Measurements from ENCODE around the gene C17orf58.
A peak's percentile ranks its signal among the peaks of the same experiment; 100 is the strongest.
"Not testable (repeated sequence)": the region's sequence is repeated elsewhere in the genome, so short reads cannot be mapped to it uniquely, and the experiment has no call there.

C17orf58 gene

DNA sequence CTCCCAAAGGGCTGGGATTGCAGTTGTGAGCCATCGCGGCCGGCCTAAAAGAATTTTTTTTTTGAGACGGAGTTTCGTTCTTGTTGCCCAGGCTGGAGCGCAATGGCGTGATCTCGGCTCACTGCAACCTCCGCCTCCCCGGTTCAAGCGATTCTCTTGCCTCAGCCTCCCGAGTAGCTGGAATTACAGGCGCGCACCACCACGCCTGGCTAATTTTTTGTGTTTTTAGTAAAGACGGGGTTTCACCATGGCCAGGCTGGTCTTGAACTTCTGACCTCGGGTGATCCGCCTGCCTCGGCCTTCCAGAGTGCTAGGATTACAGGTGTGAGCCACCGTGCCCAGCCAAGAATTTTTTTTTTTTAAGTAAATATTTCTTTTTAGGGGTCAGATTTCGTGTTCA is 22.2 kb upstream of the C17orf58 start:
- not testable (repeated sequence) for ATAC-seq, DNase-seq, H3K9me3 Mint-ChIP-seq, H3K27ac Mint-ChIP-seq, H3K4me3 Mint-ChIP-seq, H3K27me3 Mint-ChIP-seq
- H3K4me1 Mint-ChIP-seq = peaks cover 17% of the 10 kb centered on the region

DNA sequence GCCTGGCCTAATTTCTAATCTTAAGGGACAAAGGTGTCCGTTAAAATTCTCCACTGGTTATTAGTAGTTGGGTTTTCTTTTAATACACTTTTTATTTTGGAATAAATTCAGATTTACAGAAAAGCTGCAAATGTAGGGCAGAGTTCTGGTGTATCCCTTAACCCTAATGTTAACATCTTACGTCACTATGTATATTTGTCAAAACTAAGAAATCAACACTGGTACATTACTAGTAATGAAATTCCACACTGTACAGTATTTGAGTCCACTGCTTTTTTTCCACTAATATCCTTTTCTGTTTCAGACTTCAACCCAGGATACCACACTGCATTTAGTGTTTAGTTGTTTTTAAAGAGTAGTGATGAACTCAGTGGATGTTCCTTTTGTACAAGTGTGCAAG is 20.6 kb upstream of the C17orf58 start:
- Mint-ChIP-seq H3K27ac (no peak overlapping the region), H3K9me3 (no peaks in the 10 kb centered on the region), H3K4me1 (peaks cover 17% of the 10 kb centered on the region), H3K27me3 (no peaks in the 10 kb centered on the region), H3K4me3 (no peak overlapping the region)
- no peak for ATAC-seq
- DNase-seq = no peak

GRCh38 chr17:68015081-68015723 is 18.9 kb upstream of the C17orf58 start:
- DNase-seq (no peak), ATAC-seq (no peak)
- Mint-ChIP-seq H3K27ac (no peak overlapping the region), H3K4me3 (no peak overlapping the region), H3K9me3 (no peaks in the 10 kb centered on the region), H3K27me3 (no peaks in the 10 kb centered on the region), H3K4me1 (peaks cover 19% of the 10 kb centered on the region)

- Mint-ChIP-seq H3K4me1 (peaks cover 10% of the 10 kb centered on the region), H3K27ac (peak overlapping the region in 1 of 2 donors; percentile 60), H3K4me3 (no peak overlapping the region), H3K9me3 (no peaks in the 10 kb centered on the region), H3K27me3 (no peaks in the 10 kb centered on the region)
- ATAC-seq (no peak), DNase-seq (no peak)
These were observed 17.1 kb upstream of the C17orf58 start for GRCh38 chr17:68013385-68013784.

- peak overlapping the region; percentile 76 to 79 for H3K4me3 Mint-ChIP-seq
- H3K27ac Mint-ChIP-seq = peak overlapping the region in 1 of 2 donors; percentile 13
- H3K9me3 Mint-ChIP-seq = no peaks in the 10 kb centered on the region
- DNase-seq (peak; percentile 64 to 65), ATAC-seq (peak; percentile 88)
- H3K4me1 Mint-ChIP-seq = peaks cover 10% of the 10 kb centered on the region
- no peaks in the 10 kb centered on the region for H3K27me3 Mint-ChIP-seq
These were observed 15.0 kb upstream of the C17orf58 start for GRCh38 chr17:68011199-68011665.

DNA sequence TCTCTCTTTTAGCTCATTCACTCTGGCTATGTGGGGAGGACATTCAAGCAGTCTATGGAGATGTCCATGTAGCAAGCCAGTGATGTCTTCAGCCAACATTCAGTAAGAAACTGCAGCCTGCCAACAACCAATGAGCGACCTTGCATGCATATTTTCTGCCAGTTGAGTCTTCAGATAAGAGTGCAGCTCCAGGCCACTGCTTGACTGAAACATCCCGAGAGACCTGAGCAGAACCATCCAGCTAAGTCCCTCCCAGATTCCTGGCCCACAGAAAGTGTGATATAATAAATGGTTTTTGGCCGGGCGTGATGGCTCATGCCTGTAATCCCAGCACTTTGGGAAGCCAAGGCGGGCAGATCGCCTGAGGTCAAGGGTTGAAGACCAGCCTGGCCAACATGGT is 10.5 kb upstream of the C17orf58 start:
- H3K9me3 Mint-ChIP-seq = no peaks in the 10 kb centered on the region
- DNase-seq = no peak
- H3K27ac Mint-ChIP-seq = peak overlapping the region in 1 of 2 donors; percentile 12

GRCh38 chr17:68004201-68004600 is 7.9 kb upstream of the C17orf58 start:
- Mint-ChIP-seq H3K27me3 (peaks cover under 1% of the 10 kb centered on the region), H3K4me3 (no peak overlapping the region), H3K27ac (no peak overlapping the region), H3K9me3 (no peaks in the 10 kb centered on the region), H3K4me1 (no peaks in the 10 kb centered on the region)
- ATAC-seq = no peak
- DNase-seq = no peak

More for the DNA sequence above, 10.5 kb upstream of the C17orf58 start:
- H3K4me1 Mint-ChIP-seq = peaks cover 10% of the 10 kb centered on the region
- ATAC-seq = no peak
- no peak overlapping the region for H3K4me3 Mint-ChIP-seq
- no peaks in the 10 kb centered on the region for H3K27me3 Mint-ChIP-seq

DNA sequence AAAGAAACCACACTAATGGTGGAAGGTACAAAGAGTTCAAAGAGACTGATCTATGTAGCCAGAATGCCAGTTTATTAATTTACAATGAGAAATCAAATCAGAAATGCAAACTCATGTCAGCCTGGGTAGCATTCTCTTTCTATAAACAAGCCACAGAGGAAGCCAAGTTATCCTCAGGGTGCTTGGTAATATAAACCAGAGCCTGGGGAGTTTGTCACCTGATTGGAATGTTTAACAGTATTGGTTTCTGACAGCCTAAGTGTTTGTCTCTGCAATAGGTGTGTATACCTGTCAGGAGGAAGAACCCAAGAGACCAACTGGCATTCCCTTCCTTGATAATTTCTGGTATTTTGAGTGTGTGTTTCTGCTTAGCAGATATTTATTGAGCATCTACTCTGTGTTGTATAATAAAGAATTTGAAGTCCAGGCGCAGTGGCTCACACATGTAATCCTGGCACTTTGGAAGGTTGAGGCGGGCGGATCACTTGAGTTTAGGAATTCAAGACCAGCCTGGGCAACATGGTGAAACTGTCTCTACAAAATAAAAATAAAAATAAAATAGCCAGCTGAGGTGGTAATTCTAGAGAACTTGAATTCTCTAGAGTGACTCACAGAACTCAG is 3.1 kb upstream of the C17orf58 start:
- no peak for ATAC-seq
- Mint-ChIP-seq H3K27me3 (peaks cover 44% of the 10 kb centered on the region), H3K27ac (no peak overlapping the region), H3K4me3 (no peak overlapping the region), H3K4me1 (peaks cover 23% of the 10 kb centered on the region), H3K9me3 (no peaks in the 10 kb centered on the region)
- DNase-seq = no peak

- no peaks in the 10 kb centered on the region for H3K9me3 Mint-ChIP-seq
- ATAC-seq (no peak), DNase-seq (no peak)
- peaks cover 30% of the 10 kb centered on the region for H3K4me1 Mint-ChIP-seq
- no peak overlapping the region for H3K4me3 Mint-ChIP-seq
- no peak overlapping the region for H3K27ac Mint-ChIP-seq
- H3K27me3 Mint-ChIP-seq = peaks cover 44% of the 10 kb centered on the region
These were observed 2.2 kb upstream of the C17orf58 start for GRCh38 chr17:67998466-67998865.

DNA sequence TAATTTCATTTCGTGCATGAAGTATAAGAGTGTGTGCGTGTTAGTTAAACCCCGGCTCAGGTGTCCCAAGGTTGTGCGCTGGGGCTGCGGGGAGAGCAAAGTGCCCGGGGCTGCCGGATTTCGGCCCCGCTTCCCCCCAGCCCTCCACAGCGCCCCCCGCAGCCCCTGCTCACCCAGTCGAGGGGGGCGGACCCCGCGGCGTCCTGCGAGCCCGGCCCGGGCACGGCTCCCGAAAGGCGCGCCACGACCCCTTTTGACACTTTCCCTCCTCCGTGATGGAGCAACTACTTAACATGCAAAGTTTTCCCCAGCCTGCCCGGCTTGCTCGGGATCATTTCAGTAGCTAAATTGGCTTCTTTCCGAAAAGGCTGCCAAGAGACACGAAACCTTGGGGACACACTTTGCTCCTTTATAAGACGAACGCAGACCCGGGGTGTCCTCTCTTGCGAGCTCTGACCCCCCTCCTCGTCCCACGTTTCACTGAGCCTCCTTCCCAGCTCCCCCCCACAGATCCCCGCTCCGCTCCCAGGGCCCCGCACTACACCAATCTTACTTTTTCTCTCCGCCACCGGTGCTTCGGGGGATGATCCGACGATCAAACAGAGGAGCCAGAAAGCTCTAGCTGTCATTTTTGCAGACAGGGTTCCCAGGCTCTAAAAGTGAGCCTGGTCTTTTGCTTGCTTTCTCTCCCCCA is 552 bp downstream of the C17orf58 start:
- Mint-ChIP-seq H3K27ac (no peak overlapping the region), H3K9me3 (no peaks in the 10 kb centered on the region), H3K27me3 (peaks cover 44% of the 10 kb centered on the region), H3K4me3 (peak overlapping the region; percentile 84 to 87), H3K4me1 (peaks cover 43% of the 10 kb centered on the region)
- DNase-seq (peak in 1 of 2 donors; percentile 24), ATAC-seq (no peak)

- DNase-seq = no peak
- Mint-ChIP-seq H3K27me3 (peaks cover 44% of the 10 kb centered on the region), H3K27ac (no peak overlapping the region), H3K9me3 (no peaks in the 10 kb centered on the region), H3K4me1 (peaks cover 43% of the 10 kb centered on the region), H3K4me3 (peak overlapping the region; percentile 84 to 87)
- ATAC-seq = no peak
These were observed 1.3 kb downstream of the C17orf58 start for GRCh38 chr17:67994817-67995569.

- peak; percentile 24 for ATAC-seq
- H3K27ac Mint-ChIP-seq = peak overlapping the region; percentile 44 to 92
- peak overlapping the region; percentile 87 to 92 for H3K4me3 Mint-ChIP-seq
- no peaks in the 10 kb centered on the region for H3K9me3 Mint-ChIP-seq
- DNase-seq = no peak
- H3K4me1 Mint-ChIP-seq = peaks cover 43% of the 10 kb centered on the region
- H3K27me3 Mint-ChIP-seq = peaks cover 41% of the 10 kb centered on the region
These were observed 2.3 kb downstream of the C17orf58 start for GRCh38 chr17:67993998-67994361.

DNA sequence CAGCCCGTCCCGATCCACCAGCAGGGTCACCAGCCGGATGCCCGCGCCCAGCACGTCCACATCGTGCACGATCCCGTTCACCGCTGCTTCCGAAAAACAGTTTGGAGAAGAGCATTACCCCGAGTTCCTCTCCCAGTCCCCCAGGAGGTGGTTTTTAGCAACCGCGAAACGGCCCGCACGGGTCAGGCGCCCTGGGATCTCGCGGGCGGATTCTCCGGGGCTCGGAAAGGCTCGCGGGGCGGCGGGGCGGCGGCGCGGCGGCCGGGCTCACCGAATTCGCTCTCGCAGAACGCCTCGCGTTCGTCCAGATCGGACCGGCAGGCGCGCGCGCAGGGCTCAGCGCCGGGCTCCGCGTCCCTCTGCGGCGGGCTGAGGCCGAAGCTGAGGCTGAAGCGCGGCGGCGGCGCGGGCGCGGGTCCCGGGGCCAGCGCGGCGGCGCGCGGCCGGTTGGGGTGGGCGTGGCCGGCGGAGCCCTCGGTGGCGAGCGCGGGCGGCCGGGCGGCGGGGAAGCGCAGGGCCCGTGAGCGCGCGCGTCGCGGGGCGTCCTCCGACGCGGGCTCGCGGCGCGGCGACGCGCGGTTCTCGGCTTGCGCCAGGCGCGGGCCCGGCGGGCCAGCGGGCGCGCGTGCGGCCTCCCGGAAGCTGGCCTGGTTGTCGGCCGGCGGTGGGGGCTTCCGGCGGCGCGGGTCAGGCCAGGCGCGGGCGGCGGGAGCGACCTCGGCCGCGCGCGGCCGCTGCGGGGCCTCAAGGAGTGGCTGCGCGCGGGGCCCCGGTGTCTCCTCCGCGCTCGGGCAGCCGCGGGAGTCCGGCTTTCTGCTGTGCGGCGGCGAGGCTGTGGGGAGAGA is 2.9 kb downstream of the C17orf58 start:
- peaks cover 35% of the 10 kb centered on the region for H3K27me3 Mint-ChIP-seq
- H3K9me3 Mint-ChIP-seq = no peaks in the 10 kb centered on the region
- peak overlapping the region; percentile 92 to 95 for H3K4me3 Mint-ChIP-seq
- ATAC-seq (peak; percentile 86), DNase-seq (peak; percentile 78 to 79)
- H3K4me1 Mint-ChIP-seq = peaks cover 43% of the 10 kb centered on the region
- peak overlapping the region; percentile 92 to 93 for H3K27ac Mint-ChIP-seq

DNA sequence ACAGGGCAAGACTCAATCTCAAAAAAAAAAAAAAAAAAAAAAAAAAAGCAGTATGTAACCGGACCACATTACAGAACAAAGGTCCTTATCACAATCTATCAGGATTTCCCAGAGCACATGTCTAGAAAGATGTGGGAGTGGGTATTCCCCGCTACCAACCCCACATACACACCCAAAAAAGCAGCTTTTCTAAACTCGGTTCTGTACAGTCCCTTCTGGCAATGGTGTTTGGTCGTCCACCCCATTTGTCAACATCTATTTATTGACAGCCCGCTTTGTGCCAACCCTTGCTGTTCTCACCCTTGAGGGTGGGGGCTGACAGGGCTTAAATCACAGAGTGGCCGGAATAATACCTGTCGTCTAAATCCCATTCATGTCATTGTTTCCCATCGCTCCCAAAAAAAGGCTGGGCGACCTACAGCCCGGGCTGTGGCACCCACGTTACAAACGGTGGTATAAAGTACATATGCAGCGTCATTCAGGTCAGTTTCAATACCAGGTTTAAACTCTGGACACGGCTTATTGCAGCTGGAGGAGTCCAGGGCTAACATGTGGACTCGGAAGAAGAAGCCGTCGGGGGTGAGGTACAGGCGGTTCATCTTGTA is 3.6 kb downstream of the C17orf58 start:
- no peak for ATAC-seq
- DNase-seq = no peak
- Mint-ChIP-seq H3K4me3 (peak overlapping the region; percentile 89 to 95), H3K4me1 (peaks cover 43% of the 10 kb centered on the region), H3K27ac (peak overlapping the region; percentile 92 to 93), H3K27me3 (peaks cover 32% of the 10 kb centered on the region), H3K9me3 (no peaks in the 10 kb centered on the region)
